Astrocyte of the hippocampus (primary cell): Measurements from ENCODE around the gene STRA6.
"Not testable (repeated sequence)": the region's sequence is repeated elsewhere in the genome, so short reads cannot be mapped to it uniquely, and the experiment has no call there.

ENCODE experiments used
- DNase-seq: peaks from one replicate; pipeline ENCODE4 v3.0.0; 2011; ENCODE audit warnings: low read depth, low spot score

The STRA6 gene

DNA sequence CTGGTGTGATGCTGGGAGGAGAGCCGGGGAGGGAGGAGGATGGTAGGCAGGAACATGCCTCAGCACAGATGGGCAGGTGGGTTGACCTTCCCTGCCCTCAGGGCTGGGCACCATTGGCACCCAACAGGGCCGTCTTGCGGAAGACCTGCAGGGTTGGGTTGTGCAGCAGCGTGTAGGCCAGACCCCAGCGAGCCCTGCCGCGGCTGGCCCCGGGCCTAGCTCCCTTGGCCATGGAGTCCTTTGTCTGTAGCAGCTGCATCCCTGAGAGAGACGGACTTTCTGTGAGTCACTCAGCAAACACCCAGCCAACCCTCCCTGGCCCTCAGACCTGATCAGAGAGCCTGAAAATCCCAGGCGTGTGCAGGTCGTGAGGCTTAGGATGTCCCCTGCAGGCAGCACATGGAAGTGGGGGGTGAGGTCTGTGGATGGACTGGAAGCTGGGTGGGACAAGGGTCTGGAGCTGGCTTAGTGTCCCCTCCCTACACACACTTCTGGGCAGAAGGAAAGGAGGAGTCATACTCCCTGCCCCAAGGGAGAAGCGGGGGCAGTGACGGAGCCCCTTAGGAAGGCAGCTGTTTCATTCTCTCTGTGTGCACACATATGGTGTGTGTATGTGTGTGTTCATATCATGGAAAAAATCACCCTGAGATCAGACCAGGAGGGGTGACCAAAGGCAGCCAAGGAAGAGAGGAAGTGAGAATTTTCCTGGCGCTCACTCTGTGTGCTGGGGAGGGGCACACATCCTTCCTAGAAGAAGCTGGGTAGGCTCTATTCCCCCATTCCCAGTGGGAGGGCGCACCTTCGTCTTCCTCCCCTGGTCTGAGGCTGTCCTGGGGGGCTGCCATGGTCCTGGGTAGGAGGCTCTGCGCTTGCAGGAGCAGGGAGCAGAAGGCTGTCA, 22.4 kb downstream of the STRA6 start:
- DNase-seq: peak; percentile 74

DNA sequence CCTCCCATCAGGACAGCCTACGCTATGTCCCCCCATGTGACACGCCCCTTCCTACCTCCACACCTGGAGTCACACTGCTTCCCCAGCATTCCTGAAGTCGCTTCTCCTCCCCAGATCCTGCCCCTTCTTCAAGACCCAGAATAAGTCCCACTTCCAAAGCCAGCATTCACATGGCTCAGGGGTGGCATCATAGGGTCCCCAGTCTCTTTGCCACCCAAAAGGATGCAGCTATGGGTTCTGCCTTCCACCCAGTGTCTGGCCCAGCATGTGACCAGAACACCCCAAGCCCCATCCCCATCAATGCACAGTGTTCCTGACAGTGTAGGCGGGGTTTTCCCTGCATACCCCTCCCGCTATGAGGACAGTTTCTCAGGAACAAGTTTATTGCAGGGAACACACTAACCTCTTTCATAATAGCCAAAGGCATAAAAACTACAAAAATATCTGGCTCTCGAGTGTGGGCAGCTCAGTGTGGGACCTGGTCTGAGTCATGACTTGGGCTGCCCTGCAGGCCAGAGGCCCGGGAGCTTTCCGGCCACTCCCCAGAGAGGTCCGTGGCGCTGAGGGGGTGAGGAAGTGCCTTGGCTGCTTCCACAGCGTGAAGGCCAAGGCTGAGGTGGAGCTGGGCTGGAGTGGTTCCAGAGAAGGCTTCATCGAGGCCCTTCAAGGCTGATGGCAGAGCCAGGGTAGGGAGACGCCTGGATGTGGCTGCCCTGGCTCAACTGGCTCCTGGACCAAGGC, 23.3 kb downstream of the STRA6 start:
- DNase-seq: peak; percentile 97

DNA sequence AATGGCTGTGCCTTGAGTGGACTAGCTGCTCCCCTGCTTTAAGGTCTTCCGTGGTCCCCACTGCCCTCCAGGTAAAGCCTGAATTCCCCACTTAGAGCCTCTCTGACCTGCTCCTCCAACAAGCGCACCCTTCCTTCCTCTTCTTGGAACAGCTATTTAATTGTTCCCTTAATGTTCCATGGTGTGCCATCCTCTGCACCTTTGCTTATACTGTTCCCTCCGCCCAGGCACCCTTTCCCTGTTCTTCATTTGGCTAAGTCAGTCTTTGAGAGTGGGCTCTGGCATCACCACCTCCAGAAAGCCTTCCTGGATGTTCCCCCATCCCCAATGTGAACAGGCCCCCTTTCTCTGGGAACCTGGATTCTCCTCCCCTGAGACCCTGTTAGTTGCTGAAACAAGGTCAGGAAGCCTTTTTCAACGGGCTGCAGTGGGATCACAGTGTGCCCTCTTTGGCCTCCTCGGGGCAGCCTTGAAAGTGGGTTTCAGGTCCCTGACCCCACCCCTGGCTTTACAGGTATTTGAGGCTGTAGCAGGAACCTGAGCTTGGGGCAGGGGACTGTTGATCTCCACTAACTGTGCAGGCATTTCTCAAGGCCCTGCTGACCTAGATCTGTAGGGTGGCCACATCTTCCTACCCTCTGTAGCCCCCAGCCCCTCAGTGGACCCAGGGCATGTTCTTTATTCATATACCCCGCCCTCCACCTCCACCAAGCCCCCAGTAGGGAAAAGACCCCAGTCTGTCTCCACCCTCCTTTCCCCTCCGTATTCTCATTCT, 24.1 kb downstream of the STRA6 start:
- DNase-seq: no peak

DNA sequence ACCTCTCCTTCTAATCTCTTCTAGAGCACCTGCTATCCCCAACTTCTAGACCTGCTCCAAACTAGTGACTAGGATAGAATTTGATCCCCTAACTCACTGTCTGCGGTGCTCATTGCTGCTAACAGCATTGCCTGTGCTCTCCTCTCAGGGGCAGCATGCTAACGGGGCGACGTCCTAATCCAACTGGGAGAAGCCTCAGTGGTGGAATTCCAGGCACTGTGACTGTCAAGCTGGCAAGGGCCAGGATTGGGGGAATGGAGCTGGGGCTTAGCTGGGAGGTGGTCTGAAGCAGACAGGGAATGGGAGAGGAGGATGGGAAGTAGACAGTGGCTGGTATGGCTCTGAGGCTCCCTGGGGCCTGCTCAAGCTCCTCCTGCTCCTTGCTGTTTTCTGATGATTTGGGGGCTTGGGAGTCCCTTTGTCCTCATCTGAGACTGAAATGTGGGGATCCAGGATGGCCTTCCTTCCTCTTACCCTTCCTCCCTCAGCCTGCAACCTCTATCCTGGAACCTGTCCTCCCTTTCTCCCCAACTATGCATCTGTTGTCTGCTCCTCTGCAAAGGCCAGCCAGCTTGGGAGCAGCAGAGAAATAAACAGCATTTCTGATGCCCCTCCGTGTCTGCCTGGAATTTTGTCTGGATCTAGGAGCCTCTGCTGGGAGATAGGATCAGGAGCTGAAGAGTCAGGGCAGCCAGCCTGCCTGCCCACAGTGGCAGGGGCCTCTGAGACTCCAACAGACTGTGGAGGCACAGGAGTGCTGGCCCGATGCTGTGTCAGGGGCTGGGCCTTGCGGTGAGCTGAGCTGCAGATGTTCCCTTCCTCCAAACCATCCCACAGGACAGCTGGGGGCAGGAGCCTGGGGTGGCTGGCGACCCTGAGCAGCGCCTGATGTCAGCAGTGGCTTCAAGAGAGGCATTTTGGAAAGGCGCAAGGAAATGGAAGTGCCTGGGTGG, 26.0 kb downstream of the STRA6 start:
- no peak for DNase-seq

DNA sequence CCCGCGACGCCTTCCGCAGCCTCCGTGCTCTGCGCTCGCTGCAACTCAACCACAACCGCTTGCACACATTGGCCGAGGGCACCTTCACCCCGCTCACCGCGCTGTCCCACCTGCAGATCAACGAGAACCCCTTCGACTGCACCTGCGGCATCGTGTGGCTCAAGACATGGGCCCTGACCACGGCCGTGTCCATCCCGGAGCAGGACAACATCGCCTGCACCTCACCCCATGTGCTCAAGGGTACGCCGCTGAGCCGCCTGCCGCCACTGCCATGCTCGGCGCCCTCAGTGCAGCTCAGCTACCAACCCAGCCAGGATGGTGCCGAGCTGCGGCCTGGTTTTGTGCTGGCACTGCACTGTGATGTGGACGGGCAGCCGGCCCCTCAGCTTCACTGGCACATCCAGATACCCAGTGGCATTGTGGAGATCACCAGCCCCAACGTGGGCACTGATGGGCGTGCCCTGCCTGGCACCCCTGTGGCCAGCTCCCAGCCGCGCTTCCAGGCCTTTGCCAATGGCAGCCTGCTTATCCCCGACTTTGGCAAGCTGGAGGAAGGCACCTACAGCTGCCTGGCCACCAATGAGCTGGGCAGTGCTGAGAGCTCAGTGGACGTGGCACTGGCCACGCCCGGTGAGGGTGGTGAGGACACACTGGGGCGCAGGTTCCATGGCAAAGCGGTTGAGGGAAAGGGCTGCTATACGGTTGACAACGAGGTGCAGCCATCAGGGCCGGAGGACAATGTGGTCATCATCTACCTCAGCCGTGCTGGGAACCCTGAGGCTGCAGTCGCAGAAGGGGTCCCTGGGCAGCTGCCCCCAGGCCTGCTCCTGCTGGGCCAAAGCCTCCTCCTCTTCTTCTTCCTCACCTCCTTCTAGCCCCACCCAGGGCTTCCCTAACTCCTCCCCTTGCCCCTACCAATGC, 27.1 kb downstream of the STRA6 start:
- DNase-seq: no peak

DNA sequence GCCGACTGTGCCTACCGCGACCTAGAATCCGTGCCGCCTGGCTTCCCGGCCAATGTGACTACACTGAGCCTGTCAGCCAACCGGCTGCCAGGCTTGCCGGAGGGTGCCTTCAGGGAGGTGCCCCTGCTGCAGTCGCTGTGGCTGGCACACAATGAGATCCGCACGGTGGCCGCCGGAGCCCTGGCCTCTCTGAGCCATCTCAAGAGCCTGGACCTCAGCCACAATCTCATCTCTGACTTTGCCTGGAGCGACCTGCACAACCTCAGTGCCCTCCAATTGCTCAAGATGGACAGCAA, 27.7 kb downstream of the STRA6 start:
- no peak for DNase-seq

DNA sequence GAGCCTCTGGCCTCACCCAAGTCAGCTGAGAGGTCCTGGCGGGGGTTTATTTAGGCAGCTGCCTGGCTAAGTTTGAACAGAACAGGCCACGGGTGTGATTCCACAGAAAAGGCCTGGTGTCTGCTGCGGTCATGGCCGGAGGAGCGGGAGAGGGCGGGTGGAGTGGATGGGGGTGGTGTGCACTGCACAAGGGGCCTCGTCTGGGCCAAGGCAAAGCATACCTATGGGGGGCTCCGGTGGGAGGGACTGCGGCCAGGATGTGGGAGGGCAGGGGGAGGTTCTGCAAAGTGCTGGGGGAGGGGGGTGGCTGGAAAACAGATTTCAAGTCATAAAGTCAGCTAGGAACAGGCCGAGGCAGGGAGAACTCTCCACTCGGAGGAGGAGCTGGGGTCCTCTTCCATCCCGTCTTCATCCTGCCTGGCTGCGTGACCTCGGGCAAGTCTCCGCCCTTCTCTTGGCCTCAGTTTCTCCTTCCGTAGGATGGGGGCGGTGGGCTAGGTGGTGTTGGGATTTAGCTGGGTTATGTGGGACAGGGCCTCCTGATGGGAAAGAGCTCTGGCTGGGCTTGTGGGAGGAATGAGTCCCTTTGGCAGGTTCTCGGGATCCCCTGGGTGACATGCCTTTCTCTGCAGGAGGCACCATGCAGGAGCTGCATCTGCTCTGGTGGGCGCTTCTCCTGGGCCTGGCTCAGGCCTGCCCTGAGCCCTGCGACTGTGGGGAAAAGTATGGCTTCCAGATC, 28.2 kb downstream of the STRA6 start:
- DNase-seq: no peak

DNA sequence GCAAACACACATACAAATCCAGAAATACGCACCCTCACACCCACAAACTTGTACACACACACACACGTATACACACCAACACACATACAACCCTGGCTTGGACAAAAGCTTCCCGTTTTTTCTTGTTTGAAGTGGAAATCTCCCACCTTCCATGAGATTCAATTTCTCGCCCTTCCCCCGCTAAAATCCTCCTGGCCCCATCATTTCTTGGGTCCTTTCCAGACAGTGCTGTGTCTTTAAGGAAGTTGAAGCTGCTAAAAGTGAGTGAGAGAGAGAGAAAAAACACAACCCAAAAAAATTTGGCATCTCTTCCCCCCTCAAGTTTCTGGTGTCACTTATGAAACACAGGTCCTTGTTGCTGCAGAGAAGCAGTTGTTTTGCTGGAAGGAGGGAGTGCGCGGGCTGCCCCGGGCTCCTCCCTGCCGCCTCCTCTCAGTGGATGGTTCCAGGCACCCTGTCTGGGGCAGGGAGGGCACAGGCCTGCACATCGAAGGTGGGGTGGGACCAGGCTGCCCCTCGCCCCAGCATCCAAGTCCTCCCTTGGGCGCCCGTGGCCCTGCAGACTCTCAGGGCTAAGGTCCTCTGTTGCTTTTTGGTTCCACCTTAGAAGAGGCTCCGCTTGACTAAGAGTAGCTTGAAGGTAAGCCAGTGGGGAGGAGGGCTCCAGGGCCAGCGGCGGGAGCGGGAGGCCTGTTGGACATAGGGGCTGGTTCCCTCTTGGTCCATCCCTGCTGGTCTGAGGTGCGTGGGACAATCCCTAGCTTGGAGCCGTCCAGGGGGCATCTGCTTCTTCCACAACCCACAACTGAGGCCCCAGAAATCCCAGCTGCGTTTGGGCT, 29.0 kb downstream of the STRA6 start, which contains the start of gene ISLR:
ISLR (plus strand) TSS at position 331 of the 839 bp plus-strand sequence. CDS start 1,149 bp downstream, outside the sequence.
- no peak for DNase-seq

DNA sequence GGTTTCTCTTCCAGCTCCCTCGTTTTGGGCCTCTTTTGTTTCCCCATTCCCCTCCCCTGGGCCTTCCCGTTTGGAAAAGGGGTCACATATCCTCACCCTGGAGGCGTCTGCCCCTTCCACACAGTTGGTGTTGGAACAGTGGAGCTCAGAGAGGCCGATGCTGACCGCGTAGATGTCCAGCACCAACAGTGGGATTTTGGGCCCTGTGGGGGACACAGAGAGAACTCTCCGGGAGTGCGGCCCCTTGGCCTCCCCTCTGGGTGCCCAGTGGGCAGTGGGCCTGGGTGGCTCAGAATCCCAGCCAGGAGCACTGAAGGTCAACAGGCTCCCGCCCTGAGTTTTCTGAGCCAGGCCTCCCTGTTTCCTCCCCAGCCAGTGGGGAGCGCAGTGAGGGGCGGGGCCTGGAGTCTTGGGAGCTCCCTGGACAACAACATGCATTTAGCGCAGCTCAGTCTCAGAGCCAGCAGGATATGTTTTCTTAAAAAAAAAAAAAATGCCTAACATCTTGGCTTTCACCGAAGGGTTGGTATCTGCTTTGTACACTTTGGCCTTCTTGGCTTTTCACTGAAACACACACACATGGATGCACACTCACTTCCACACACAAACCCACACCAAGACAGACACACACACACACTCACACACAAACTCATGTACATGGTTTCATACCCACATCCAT, 29.7 kb downstream of the STRA6 start:
- DNase-seq: no peak

DNA sequence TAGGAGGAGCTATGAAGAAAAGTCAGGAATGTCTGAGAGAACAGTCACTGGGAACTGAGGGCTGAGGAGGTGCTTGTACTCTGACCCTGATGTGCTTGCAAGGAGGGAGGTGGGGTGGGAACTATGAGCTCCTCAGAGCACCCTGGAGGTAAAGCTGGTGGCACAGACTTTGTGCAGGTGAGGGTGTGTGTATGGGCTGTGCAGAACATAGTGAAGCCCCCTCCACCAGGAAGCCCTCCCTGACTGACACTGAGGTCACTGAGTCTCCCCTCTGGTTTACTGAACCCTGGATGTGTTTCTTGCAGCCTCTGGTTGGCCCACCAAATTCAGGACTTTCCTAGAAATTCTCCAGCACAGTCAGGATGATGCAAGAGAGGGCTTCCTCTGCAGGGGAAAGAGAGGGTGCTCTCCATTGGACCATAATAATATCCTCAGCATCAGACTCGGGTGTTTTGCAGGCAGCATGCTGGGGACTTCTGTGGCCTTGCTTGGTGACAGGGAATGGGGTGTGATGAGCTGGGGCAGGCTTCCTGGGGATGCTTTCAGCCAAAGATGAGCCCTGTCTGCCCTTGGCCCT, 30.5 kb downstream of the STRA6 start:
- no peak for DNase-seq

DNA sequence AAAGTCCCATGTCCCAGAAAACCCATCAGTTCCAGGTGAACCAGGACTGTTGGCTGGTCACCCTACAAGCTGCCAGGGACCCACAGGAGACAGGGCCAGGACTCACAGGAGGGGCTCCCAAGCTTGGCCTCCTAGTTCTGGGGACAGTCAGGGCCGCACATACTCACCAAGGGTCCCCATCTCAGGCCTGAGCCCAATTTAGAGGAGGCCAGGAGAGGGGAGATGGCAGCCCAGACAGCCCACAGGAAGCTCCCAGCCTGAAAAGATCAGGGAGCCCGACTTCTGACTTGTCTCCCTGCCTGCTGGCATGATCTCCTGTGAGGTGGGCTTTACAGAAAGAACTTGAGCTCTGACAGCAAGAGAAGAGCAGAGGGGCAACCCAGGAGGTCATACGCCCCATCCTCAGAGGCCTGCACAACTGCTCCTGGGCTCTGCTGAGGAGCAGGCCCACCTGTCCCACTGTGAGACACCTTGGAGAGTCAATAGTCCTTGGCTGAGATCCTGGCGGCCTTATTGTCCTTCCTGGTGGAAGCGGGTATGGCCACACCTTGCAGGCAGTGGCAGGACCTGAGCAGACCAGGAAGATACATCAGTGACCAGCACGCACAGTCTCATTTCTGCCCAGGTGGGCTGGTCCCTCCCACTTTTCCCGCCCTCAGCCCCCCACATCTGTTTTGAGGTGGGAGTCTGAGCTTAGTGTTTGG, 31.6 kb downstream of the STRA6 start:
- no peak for DNase-seq

DNA sequence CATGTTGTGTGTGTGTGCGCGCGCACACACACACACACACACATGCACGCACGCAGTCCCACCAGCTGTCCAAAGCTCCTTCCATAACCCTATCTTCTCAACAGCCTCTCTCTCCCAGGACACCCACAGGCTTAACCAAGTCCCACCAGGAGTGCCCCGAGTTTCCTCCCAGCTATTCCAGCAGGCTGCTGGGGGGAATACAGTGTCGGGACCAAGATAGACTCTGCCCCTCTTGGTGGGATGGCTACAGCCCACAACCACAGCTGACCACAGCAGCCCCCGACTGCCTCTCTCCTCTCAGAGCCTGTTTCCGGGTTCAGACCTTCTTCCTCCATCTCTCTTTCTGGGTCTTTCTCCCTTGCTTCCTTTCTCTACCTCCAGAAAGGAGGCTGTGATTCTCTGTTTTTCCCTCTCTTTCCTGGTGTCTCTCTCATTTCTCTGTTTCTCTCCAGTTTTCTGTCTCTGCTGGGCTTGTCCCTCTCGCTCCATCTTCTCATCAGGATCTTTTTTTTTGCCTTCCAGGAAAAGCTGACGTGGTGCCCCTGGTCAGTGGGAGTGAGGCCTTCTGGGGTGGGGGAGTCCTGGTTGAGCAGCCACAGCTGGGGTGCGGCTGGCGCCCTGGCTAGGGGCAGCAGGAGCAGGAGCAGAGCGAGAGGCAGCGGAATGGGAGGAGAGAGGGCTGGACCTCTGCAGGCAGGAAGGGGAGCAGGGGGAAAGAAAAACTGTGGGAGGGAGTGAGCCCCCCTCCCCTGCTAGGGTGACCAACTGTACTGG, 32.3 kb downstream of the STRA6 start:
- DNase-seq: no peak

DNA sequence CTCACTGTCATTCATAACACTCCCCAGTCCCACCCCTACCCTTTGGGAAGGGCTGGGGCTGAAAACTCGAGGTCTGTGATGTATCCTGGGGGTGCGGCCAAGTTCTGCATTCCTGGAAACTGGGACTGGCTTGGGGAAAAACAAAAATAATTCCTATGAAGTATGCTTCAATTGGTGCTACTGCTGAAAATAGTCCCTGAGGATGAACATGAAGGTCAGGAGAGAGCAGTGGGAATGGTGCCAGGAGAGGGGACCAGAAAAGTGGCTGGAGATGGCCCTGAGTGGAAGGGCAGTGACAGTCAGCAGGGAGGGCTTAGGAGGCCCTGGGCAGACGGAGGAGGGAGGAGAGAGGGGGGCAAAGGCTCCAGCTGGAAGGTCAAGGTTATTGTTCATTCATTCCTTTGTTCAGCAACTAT, 33.9 kb downstream of the STRA6 start:
- DNase-seq: no peak

DNA sequence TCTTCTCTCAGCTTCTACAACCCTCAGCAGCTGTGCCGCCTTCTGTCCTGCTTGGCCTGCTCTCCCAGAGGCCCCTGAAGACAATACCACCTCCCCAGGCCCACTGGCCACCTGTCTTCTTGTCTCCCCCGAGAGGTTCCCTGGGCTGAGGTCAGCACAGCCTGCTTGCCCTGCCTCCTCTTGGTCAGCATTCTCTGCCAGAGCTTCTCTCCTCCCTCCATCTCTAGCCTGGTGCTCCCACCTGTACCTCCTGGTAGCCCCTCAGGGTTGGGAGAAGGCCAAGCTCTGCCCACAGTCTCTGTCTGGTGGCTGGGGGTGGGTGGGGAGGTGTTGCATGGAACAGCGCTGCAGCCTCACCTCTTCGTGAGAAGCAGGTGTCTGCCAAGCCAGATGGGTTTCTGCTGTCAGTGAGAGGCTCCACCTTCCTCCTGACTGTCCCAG, 34.7 kb downstream of the STRA6 start:
- DNase-seq: no peak

DNA sequence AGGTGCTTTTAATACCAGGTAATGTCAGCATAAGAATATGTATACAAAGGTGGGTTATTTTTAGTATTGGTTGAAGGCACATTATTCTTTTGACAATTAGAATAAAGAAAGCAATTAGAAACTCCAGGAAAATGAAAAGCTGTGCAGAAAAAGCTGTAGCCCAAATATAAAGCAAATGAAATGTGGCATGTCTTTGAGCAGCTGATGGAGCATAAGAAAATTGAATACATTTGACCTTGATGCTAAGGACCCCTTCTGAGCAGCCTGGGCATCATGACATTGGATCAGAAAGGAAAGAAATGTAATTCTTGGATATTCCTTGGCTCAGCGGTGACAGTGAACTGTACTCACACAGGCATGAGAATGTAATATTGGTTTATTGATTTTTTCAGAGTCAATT, 37.1 kb downstream of the STRA6 start:
- DNase-seq: no peak

DNA sequence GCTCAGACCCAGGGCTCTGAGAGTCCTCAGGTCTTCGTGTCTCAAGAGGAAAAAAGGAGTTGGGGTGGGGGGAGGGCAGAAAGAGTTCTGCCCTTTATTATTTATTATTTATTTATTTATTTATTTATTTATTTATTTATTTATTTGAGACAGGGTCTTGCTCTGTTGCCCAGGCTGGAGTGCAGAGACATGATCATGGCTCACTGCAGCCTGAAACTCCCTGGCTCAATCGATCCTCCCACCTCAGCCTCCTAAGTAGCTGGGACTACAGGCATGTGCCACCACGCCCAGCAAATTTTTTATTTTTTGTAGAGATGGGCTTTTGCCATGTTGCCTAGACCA, 40.4 kb downstream of the STRA6 start:
- DNase-seq: not testable (repeated sequence)
